D721Med (cell line): ENCODE data around the gene GMDS.

ENCODE experiments used
- DNase-seq: peaks from one replicate; pipeline ENCODE4 v3.0.0; 2011; ENCODE audit warnings: low spot score; ENCODE audit not compliant: insufficient read length
- FAIRE-seq: peaks from 2 replicates; lab custom pipeline; 2011; peaks lifted over from hg19 to GRCh38; lab: Jason Lieb, UNC
- CTCF ChIP-seq: IDR thresholded peaks from 2 replicates; pipeline ENCODE4 v1.5.1; 2012; ENCODE audit warnings: mild to moderate bottlenecking, control low read depth; ENCODE audit not compliant: insufficient read depth; ENCODE audit errors: missing control alignments

GMDS gene

GRCh38 chr6:1586861-1587450, 658.4 kb downstream of the GMDS start:
- no peak for DNase-seq
- no peak for FAIRE-seq
- no peak for TF ChIP-seq CTCF

- FAIRE-seq (no peak), DNase-seq (no peak)
- TF ChIP-seq CTCF: no peak
Observed at GRCh38 chr6:1586256-1586655, 659.1 kb downstream of the GMDS start.

- no peak for TF ChIP-seq CTCF
- FAIRE-seq (no peak), DNase-seq (no peak)
Observed at GRCh38 chr6:1585669-1586049, 659.7 kb downstream of the GMDS start.

GRCh38 chr6:1584996-1585668, 660.3 kb downstream of the GMDS start:
- DNase-seq (no peak), FAIRE-seq (no peak)
- no peak for TF ChIP-seq CTCF

GRCh38 chr6:1584146-1584545, 661.3 kb downstream of the GMDS start:
- FAIRE-seq: no peak
- TF ChIP-seq CTCF: no peak

GRCh38 chr6:1581120-1581991, 664.0 kb downstream of the GMDS start:
- no peak for FAIRE-seq
- TF ChIP-seq CTCF: no peak

More at GRCh38 chr6:1584146-1584545, 661.3 kb downstream of the GMDS start:
- no peak for DNase-seq

More at GRCh38 chr6:1581120-1581991, 664.0 kb downstream of the GMDS start:
- DNase-seq: no peak
